HG02884 (cell line): ENCODE measurements around the gene GALNT18.
"Not testable (repeated sequence)": the region's sequence is repeated elsewhere in the genome, so short reads cannot be mapped to it uniquely, and the experiment has no call there.

Experiments
- ATAC-seq: cut with Tn5 transposase; IDR thresholded peaks from one replicate; pipeline ENCODE4 v1.9.1; 2021; ENCODE audit warnings: mild to moderate bottlenecking, moderate library complexity; ENCODE audit not compliant: unreplicated experiment

The GALNT18 gene

GRCh38 chr11:11359611-11360010 lies 262.2 kb downstream of the GALNT18 start:
- ATAC-seq = no peak

- ATAC-seq = no peak
Measured at GRCh38 chr11:11356842-11357241, 265.0 kb downstream of the GALNT18 start.

GRCh38 chr11:11352878-11353277 lies 268.9 kb downstream of the GALNT18 start, which contains the start of gene CSNK2A3:
CSNK2A3 (minus strand) TSS chr11:11353250; CDS start chr11:11353119, 131 bp downstream.
- not testable (repeated sequence) for ATAC-seq

GRCh38 chr11:11351851-11352250 lies 270.0 kb downstream of the GALNT18 start:
- not testable (repeated sequence) for ATAC-seq

GRCh38 chr11:11351042-11351586 lies 270.7 kb downstream of the GALNT18 start:
- no peak for ATAC-seq

- no peak for ATAC-seq
Measured at GRCh38 chr11:11349870-11350337, 271.9 kb downstream of the GALNT18 start.

- ATAC-seq = no peak
Measured at GRCh38 chr11:11349106-11349825, 272.5 kb downstream of the GALNT18 start.

- no peak for ATAC-seq
Measured at GRCh38 chr11:11348303-11348702, 273.5 kb downstream of the GALNT18 start.

- no peak for ATAC-seq
Measured at GRCh38 chr11:11347592-11347991, 274.2 kb downstream of the GALNT18 start.

- ATAC-seq = no peak
Measured at GRCh38 chr11:11346303-11346702, 275.5 kb downstream of the GALNT18 start.

- no peak for ATAC-seq
Measured at GRCh38 chr11:11345099-11345498, 276.7 kb downstream of the GALNT18 start.

- no peak for ATAC-seq
Measured at GRCh38 chr11:11344045-11344444, 277.8 kb downstream of the GALNT18 start.

- no peak for ATAC-seq
Measured at GRCh38 chr11:11338304-11338703, 283.5 kb downstream of the GALNT18 start.

GRCh38 chr11:11336664-11337063 lies 285.1 kb downstream of the GALNT18 start:
- no peak for ATAC-seq

- ATAC-seq = no peak
Measured at GRCh38 chr11:11335043-11335442, 286.8 kb downstream of the GALNT18 start.

GRCh38 chr11:11334607-11335006 lies 287.2 kb downstream of the GALNT18 start:
- ATAC-seq = no peak

- ATAC-seq = no peak
Measured at GRCh38 chr11:11332141-11332710, 289.6 kb downstream of the GALNT18 start.

- ATAC-seq = no peak
Measured at GRCh38 chr11:11329062-11329806, 292.6 kb downstream of the GALNT18 start.

- ATAC-seq = no peak
Measured at GRCh38 chr11:11324090-11324489, 297.7 kb downstream of the GALNT18 start.

- ATAC-seq = no peak
Measured at GRCh38 chr11:11322101-11322500, 299.7 kb downstream of the GALNT18 start.

GRCh38 chr11:11320825-11321224 lies 301.0 kb downstream of the GALNT18 start:
- ATAC-seq = no peak
